ENCODE measurements around the gene SEPSECS.

SEPSECS gene

GRCh38 chr4:25081866-25082471, 78.3 kb downstream of the SEPSECS start:
- in situ Hi-C loops (cut with MboI; ENCODE audit: low pct_unique_long_range_greater_than_20kb, low sequenced_read_pairs, unreplicated experiment), result no loop called here
- no peak for DNase-seq (ENCODE audit: low spot score)
- TF ChIP-seq CTCF (IDR thresholded peaks at IDR 0.05; ENCODE audit: extremely low read depth, insufficient read depth, missing control alignments), result no peak

GRCh38 chr4:25080571-25080970, 79.7 kb downstream of the SEPSECS start:
- no peak for DNase-seq (ENCODE audit: low spot score)
- in situ Hi-C loops (cut with MboI; ENCODE audit: low pct_unique_long_range_greater_than_20kb, low sequenced_read_pairs, unreplicated experiment), result no loop called here
- no peak for TF ChIP-seq CTCF (IDR thresholded peaks at IDR 0.05; ENCODE audit: extremely low read depth, insufficient read depth, missing control alignments)

- in situ Hi-C loops (cut with MboI; ENCODE audit: low pct_unique_long_range_greater_than_20kb, low sequenced_read_pairs, unreplicated experiment), result no loop called here
- no peak for TF ChIP-seq CTCF (IDR thresholded peaks at IDR 0.05; ENCODE audit: extremely low read depth, insufficient read depth, missing control alignments)
- no peak for DNase-seq (ENCODE audit: low spot score)
These were observed 81.7 kb downstream of the SEPSECS start for GRCh38 chr4:25078523-25078922.

- DNase-seq (ENCODE audit: low spot score), result no peak
- TF ChIP-seq CTCF (IDR thresholded peaks at IDR 0.05; ENCODE audit: extremely low read depth, insufficient read depth, missing control alignments), result no peak
- in situ Hi-C loops (cut with MboI; ENCODE audit: low pct_unique_long_range_greater_than_20kb, low sequenced_read_pairs, unreplicated experiment), result no loop called here
These were observed 83.4 kb downstream of the SEPSECS start for GRCh38 chr4:25076625-25077398.

- no peak for TF ChIP-seq CTCF (IDR thresholded peaks at IDR 0.05; ENCODE audit: extremely low read depth, insufficient read depth, missing control alignments)
- in situ Hi-C loops (cut with MboI; ENCODE audit: low pct_unique_long_range_greater_than_20kb, low sequenced_read_pairs, unreplicated experiment), result no loop called here
- no peak for DNase-seq (ENCODE audit: low spot score)
These were observed 84.4 kb downstream of the SEPSECS start for GRCh38 chr4:25075851-25076250.

- DNase-seq (ENCODE audit: low spot score), result no peak
- TF ChIP-seq CTCF (IDR thresholded peaks at IDR 0.05; ENCODE audit: extremely low read depth, insufficient read depth, missing control alignments), result no peak
- in situ Hi-C loops (cut with MboI; ENCODE audit: low pct_unique_long_range_greater_than_20kb, low sequenced_read_pairs, unreplicated experiment), result no loop called here
These were observed 85.1 kb downstream of the SEPSECS start for GRCh38 chr4:25075129-25075528.

Measured in GM13977 (cell line).